ENCODE results near the gene IMMP2L. TPM values are rescaled to one million over a fixed set of nuclear protein-coding genes. Genes with fewer than 3 reads are reported as not detected.

The IMMP2L gene
- total and polyA plus RNA-seq, 2 of the 8 experiments (the other 6 are each of a cell fraction or from before 2014, with no cell fraction given) = 2.3 to 10.1 TPM

GRCh38 chr7:111031916-111032315, 530.4 kb downstream of the IMMP2L start (continued):
- TF ChIP-seq E2F6 (IDR thresholded peaks at IDR 0.05) = no peak
- no peak for TF ChIP-seq RAD21 (IDR thresholded peaks at IDR 0.05 in 1 of 2, conservative IDR thresholded peaks at IDR 0.05 in 1 of 2; ENCODE audit: low read depth in 2 of 2, low read length in 2 of 2)
- TF ChIP-seq KDM1A (IDR thresholded peaks at IDR 0.05; ENCODE audit: borderline replicate concordance, low read length) = no peak
- no peak for TF ChIP-seq GABPA (IDR thresholded peaks at IDR 0.05; ENCODE audit: borderline replicate concordance, insufficient read depth, low read length)
- TF ChIP-seq EP300 (IDR thresholded peaks at IDR 0.05; ENCODE audit: borderline replicate concordance in 1 of 2, low read depth in 2 of 2, low read length in 2 of 2) = no peak
- TF ChIP-seq TCF12 (IDR thresholded peaks at IDR 0.05; ENCODE audit: low read depth, low read length) = no peak

Data from H1 (cell line).